HL-60/S4 (cell line): ENCODE data around the gene ARVCF.

ENCODE experiments used
- in situ Hi-C: fragments of 300-500 bp; cut with MboI; formaldehyde crosslinking; loops from 2 replicates; pipeline ENCODE4 v1.14.3; 2022; ENCODE audit warnings: low sequenced_read_pairs

ARVCF gene

GRCh38 chr22:20054034-20054427, 37.4 kb upstream of the ARVCF start:
- in situ Hi-C loops: no loop called here

DNA sequence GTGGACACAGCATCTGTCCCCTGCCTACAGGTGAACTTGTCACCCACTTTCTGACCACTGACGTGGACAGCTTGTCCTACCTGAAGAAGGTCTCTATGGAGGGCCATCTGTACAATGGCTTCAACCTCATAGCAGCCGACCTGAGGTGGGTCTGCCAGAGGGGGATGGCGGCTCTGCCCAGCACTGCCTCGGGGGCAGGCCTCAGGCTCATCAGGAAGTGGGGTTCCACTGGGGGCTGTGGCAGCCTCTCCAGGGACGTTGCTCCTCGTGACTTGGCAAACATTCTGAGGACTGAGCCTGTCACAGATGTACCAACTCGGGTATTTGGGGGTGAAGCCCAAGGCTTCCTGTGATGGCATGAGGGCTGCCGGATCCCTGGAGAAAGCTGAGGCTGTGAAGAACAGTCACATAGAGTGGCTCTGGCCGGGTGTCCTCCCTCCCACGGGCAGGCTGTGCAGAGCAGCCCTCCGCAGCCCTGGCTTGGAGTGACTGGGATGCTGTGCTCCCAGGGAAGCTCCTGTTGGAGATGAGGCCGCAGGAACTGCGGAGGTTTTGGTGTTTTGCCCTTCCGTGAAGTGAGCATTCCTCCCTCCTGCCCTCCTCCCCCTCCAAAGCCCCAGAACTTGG, 36.9 kb upstream of the ARVCF start:
- in situ Hi-C loops: no loop called here

DNA sequence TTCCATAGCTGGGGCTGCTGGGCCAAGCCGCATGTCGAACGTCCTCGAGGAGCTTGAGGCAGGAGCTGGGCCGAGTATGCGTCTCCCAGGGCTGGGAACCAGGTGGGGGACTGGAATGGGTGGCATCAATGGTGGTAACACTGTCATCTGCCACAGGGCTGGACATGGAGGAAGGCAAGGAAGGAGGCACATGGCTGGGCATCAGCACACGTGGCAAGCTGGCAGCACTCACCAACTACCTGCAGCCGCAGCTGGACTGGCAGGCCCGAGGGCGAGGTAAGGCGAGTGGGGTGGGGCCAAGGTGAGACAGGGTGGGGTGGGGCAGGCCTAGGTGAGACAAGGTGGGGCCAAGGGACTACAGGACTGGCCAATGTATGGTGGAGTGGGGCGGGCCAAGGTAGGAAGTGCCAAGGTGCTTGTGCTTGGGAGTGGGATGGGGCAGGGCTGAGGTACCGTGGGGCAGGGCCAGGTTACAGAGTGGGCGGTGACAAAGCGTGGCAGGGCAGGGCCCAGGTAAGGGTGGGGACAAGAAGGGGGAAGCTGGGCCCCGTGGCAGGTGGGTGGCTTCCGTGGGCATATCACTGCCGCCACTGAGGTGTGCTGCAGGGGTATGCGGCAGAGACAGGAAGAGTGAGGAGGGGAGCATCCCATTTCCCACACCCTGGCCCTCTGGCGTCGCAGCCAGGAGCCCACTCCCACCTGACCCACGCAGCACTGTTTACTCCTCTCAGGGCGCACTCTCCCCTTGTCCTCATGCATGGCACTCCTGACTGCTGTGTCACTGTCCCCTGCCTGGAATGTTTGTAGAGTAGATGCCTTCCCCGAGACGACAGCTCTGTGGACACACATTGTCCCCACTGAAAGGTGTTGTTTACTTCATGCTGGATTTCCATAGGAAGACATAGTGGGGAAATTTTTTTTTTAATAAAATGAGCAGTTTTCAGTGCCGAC, 36.0 kb upstream of the ARVCF start:
- in situ Hi-C loops: no loop called here

DNA sequence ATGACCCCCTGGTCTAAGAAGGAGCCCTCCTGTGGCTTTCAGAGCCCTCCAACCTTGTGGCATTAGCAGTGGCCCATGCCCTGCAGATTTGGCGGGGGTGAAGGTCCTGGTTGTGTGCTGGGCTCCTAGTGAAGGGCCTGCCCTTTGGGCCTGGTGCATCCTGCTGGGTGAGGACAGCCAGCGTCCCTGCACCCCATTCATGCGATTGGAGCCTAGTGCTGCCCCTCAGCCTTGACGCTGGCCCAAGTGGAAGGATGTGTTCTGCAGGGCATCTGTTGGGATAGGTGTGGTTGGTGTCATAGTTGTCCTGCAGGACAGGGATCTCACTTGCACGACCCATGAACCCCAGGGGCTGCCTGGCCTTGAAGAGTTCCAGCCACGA, 35.3 kb upstream of the ARVCF start:
- in situ Hi-C loops: no loop called here

DNA sequence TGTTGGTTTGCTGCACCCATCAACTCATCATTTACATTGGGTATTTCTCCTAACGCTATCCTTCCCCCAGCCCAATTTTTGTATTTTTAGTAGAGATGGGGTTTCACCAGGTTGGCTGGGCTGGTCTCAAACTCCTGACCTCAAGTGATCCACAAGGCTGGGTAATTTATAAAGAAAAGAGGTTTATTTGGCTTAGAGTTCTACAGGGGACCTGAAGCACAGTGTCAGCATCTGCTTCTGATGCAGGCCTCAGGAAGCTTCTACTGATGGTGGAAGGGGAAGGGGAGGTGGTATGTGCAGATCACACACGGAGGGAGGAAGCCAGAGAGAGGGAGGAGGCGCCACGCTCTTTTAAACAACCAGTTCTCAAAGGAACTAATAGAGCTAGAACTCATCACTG, 30.1 kb upstream of the ARVCF start:
- in situ Hi-C loops: no loop called here

DNA sequence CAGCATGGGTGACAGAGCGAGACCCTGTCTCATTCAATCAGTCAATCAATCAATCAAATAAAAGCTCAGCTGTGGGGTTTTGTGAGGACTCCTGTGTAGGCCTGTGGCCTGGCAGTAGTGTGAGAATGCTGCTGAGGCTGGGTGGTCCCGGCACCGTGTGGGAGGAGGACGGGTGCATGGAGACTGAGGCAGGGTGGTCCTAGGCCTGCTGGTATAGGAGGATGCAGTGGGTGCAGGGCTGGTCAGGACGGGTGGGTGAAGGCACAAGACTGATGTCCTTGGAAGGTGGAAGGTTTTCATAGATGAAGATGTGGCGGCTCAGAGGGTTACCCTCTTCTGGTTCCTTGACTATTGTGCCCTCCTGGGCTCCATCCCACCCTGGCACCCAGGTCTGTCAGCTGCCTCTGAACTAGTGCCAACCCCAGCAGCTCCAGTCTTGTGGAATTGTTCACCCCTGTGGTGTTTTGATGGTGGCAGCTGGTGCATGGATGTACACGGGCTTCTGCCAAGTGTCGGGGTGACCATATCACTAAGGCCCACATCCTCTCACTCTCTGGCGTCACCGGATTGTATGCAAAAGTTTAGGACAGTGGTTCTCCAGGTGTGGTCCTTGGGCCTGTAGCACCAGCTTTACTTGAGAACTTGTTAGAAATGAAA, 28.0 kb upstream of the ARVCF start:
- in situ Hi-C loops: no loop called here

DNA sequence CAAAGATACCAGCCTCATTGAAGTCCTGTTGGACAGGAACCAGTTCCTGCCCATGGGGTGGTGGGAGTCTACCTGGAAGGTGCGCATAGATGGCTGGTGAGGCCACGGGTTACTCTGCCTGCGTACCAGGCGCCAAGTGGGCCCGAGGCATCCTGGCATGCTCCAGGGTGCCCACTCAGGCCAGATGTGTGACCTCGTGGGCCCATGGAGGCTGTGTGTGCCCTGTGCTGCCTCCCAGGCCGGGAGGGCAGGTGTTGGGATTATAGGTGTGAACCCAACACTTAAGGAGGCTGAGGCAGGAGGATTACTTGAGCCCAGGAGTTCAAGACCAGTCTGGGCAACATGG, 27.3 kb upstream of the ARVCF start:
- in situ Hi-C loops: no loop called here

GRCh38 chr22:20043057-20043996, 26.7 kb upstream of the ARVCF start:
- in situ Hi-C loops: no loop called here

DNA sequence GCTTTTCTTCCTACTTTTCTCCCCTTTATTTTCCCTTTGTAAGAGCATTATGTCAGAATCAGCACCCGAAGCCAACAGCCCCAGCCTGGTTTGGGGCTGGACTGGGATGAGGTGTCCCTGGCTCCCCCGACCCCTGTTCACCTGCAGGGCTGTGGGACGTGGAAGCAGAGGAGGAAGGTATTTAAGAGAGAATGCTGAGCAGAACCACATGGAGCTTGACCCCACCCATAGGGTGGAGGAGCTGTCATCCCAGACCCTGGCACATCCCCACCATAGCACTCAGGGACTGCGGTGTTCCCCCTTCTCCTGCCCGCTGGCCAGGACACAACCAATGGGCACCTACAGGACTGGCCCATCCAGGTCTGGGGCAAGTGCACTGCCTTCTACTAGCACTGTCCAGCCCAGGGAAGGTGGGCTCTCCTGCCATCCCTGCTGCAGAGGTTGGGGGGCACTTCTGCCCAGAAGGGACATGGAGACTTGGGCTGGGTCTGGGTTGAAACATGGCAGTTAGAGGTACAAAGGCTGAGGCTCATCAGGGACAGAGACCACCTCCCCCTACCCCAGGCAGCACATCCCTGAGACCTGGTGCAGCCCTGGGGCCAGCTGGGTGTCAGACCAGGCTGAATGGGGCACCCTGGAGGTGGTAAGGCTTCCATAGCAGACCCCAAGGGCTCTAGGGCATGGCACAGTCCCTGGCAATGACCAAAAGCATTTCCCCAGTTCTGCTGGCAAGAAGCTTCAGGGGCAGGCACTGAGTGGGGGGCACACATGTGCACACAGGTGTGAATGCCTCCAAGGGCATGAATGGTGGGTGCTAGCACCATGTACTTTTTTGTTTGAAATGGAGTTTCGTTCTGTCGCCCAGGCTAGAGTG, 23.9 kb upstream of the ARVCF start:
- in situ Hi-C loops: no loop called here

- in situ Hi-C loops: no loop called here
Measured at GRCh38 chr22:20039683-20040325, 23.2 kb upstream of the ARVCF start.

GRCh38 chr22:20038574-20038973, 22.0 kb upstream of the ARVCF start:
- in situ Hi-C loops: no loop called here

- in situ Hi-C loops: no loop called here
Measured at GRCh38 chr22:20037419-20037818, 20.8 kb upstream of the ARVCF start.

DNA sequence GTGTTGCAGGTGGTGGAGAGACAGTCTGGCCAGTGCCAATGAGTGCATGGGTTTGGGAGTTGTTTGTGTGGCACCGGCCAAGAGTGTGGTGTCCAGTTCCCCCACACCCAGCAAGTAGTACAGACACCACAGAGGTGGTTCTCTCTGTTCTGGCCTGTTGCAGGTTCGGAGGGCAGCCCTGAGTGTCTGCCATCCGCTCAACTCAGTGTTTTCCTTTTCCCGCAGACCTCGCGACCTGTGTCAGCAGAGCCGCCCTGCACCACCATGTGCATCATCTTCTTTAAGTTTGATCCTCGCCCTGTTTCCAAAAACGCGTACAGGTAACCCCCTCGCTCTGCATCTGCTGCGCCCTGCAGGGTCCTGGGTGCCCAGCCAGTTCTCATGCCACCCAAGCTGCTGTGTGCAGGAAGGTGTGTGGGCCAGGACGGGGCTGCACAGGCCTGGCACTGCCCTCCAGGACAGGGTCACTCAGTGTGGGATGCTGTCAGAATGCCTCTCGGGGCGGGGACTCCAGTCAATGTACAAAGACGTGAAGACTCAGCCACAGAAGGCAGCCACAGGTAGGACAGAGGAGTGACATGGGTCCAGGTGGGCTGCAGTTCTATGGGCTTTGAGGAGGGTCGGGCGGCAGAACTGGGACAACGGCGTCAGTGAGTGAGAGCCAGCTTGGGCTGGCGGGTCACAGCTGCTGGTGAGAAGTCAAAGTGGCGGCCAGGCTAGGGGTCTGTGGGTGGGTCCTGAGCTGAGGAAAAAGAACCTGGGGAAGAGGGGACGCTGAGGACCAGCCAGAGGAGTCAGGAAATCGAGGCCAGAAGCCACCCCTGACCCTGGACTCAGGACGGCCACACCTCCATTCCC, 20.1 kb upstream of the ARVCF start:
- in situ Hi-C loops: no loop called here

DNA sequence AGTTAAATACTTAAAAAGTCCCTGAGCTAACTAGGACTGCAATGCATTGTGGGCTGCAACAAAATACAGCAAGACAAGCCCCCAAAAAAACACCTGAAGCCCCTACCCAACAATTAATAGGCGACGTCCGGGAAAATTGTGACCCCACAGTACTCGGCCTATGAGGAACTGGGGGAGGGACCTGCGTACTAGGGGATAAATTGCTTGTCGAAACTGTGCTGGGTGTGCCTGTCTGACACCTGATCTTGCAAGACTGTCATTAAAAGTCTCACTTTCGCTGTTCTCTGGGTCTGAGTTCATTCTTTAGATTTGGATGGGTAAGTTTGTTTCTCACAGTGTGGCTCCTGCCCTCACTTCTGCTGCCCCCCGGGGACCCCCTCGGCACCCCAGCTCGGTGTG, 19.5 kb upstream of the ARVCF start:
- in situ Hi-C loops: no loop called here

- in situ Hi-C loops: no loop called here
Measured at GRCh38 chr22:20035375-20036083, 18.9 kb upstream of the ARVCF start.

GRCh38 chr22:20034143-20034542, 17.5 kb upstream of the ARVCF start:
- in situ Hi-C loops: no loop called here

DNA sequence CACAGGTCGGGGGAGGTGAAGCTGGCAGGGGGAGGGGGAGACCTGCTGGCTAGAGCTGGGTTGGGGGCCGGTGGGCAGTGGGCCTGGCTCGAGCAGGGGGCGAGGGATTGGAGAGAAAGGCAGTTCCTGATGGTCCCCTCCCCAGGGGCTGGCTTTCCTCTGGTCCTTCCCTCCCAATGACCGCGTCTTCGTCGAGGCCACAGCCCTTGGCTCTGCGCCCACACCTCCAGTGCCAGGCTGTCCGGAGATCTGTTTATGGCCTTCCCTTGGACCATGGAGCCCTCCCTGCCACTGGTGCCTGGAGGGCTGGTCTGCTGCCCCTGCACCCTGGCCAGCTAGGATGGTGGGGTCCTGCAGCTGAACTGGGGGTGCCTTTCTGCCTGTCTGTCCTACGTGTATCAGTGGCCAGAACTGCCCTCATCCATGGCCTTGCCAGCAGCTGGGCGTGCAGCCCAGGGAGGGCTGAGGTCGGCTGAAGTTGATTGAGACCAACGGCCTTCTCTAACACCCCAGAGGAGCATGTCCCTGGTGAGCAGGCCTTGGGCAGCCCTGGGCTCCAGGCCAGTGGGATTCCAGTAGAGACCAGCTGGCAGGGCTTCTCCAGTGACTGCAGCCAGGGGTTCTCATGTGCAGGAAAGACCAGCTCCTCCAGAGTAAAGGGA, 16.6 kb upstream of the ARVCF start:
- in situ Hi-C loops: no loop called here
